A673 (cell line): ENCODE results near the gene SLC18A2. TPM values are rescaled to one million over a fixed set of nuclear protein-coding genes. Genes with fewer than 3 reads are reported as not detected.

Experiments used
- BruUV-seq: library from RNA; stranded (reverse); fragments of 400-500 nt; replicated peaks from 2 replicates; lab custom pipeline; 2021; lab: Mats Ljungman, UMichigan
- CTCF ChIA-PET: fragments of 300-600 bp; sonication (Branson Sonifier 250); formaldehyde crosslinking; loops from one replicate; lab custom pipeline; 2022; ENCODE audit warnings: antibody characterized with exemption; lab: Charles Lee
- POLR2A ChIA-PET: fragments of 300-600 bp; sonication (Branson Sonifier 250); formaldehyde crosslinking; loops from one replicate; lab custom pipeline; 2022; ENCODE audit warnings: antibody characterized with exemption; ENCODE audit not compliant: low non-redundant PET; lab: Charles Lee
- DNase-seq: peaks from one replicate; pipeline ENCODE4 v3.0.0-alpha.2; 2015; ENCODE audit warnings: low spot score
- H3K27ac ChIP-seq: fragments of 200-600 bp; sonication (generic); 2 replicates; pipeline ENCODE4 v1.5.1; 2016; ENCODE audit warnings: mixed run types, low read depth, mild to moderate bottlenecking, mixed read lengths, antibody characterized with exemption, low read length; ENCODE audit not compliant: poor library complexity, severe bottlenecking
- H3K27me3 ChIP-seq: fragments of 200-600 bp; sonication (generic); replicated peaks from 2 replicates; pipeline ENCODE4 v1.6.1; 2017; ENCODE audit warnings: mixed run types, low read depth, mild to moderate bottlenecking, mixed read lengths, antibody characterized with exemption, low read length; ENCODE audit not compliant: insufficient read depth, poor library complexity
- H3K36me3 ChIP-seq: fragments of 200-600 bp; sonication (generic); 2 replicates; pipeline ENCODE4 v1.6.1; 2016; ENCODE audit warnings: mixed run types, mild to moderate bottlenecking, mixed read lengths, antibody characterized with exemption, low read length; ENCODE audit not compliant: insufficient read depth, poor library complexity, severe bottlenecking
- H3K4me1 ChIP-seq: fragments of 200-600 bp; sonication (generic); 2 replicates; pipeline ENCODE4 v1.6.1; 2017; ENCODE audit warnings: mixed run types, mild to moderate bottlenecking, mixed read lengths, antibody characterized with exemption, low read length; ENCODE audit not compliant: insufficient read depth, poor library complexity, severe bottlenecking
- H3K4me3 ChIP-seq: fragments of 200-600 bp; sonication (generic); 2 replicates; pipeline ENCODE4 v1.5.1; 2016; ENCODE audit warnings: low read depth, mixed run types, mild to moderate bottlenecking, mixed read lengths, low read length; ENCODE audit not compliant: poor library complexity, severe bottlenecking
- H3K9me3 ChIP-seq: fragments of 200-600 bp; sonication (generic); 2 replicates; pipeline ENCODE4 v1.6.1; 2016; ENCODE audit warnings: mixed run types, low read depth, mild to moderate bottlenecking, mixed read lengths, antibody characterized with exemption, low read length; ENCODE audit not compliant: poor library complexity, severe bottlenecking
- CTCF ChIP-seq: fragments of 300-800, 200-600 bp; sonication (generic); conservative IDR thresholded peaks from 2 replicates; pipeline ENCODE4 v1.5.1; 2017; ENCODE audit warnings: low read depth, mild to moderate bottlenecking, antibody characterized with exemption, low read length, moderate library complexity, mixed read lengths
- EZH2 ChIP-seq: fragments of 200-600 bp; sonication (generic); IDR thresholded peaks from 2 replicates; pipeline ENCODE4 v1.6.1; 2017; ENCODE audit warnings: borderline replicate concordance, low read depth, mild to moderate bottlenecking, mixed read lengths, antibody characterized with exemption, low read length; ENCODE audit not compliant: poor library complexity, severe bottlenecking
- intact Hi-C: fragments of 100-400 bp; cut with micrococcal nuclease; formaldehyde crosslinking; loops from one replicate; pipeline ENCODE4 v1.10.0; 2022; ENCODE audit not compliant: unreplicated experiment
- total RNA-seq: library from RNA; stranded (reverse); gene quantifications from 2 replicates; pipeline ENCODE4 v1.2.3, GENCODE V29; 2021

The SLC18A2 gene
- total RNA-seq, 1 experiment from 2014 or later = 0.06 TPM

DNA sequence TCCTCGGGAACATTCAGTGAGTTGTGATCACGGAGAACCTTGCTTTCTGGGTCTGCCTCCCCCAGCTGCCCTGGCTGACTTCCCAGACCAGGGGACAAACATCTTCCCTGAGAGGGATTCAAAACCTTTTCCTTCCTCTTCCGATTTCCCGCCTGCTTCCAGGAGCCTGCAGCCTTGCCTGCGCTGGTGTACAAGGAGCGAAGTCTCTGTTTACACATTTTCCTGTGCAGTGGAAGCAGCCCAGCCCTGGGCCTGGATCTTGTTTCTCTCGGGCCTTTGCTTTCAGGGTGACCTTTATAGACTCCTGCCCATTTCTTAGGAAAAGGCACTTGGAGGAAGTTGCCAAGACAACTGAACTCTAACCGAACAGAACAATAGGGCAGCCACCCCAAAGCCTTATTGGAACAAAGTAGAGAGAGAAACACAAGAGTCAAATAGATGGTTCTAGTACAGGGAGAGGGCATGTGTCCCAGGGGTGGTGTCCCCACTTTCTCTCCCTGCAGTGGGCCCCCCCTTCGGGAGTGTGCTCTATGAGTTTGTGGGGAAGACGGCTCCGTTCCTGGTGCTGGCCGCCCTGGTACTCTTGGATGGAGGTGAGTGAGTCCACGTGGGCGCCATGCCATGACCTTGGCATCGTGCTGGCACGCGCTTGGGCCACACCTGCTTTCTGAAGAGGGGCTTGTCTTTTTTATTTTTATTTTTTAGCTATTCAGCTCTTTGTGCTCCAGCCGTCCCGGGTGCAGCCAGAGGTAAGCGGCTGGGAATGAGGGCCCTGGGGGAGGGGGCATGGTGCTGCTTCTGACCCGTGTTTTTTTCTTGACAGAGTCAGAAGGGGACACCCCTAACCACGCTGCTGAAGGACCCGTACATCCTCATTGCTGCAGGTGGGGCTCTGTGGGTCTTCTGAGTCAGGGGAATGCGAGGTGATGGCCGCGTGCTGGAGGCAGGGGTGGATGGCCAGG lies 14.1 kb downstream of the SLC18A2 start:
- BruUV-seq = no TSS peak
- no peak for DNase-seq

DNA sequence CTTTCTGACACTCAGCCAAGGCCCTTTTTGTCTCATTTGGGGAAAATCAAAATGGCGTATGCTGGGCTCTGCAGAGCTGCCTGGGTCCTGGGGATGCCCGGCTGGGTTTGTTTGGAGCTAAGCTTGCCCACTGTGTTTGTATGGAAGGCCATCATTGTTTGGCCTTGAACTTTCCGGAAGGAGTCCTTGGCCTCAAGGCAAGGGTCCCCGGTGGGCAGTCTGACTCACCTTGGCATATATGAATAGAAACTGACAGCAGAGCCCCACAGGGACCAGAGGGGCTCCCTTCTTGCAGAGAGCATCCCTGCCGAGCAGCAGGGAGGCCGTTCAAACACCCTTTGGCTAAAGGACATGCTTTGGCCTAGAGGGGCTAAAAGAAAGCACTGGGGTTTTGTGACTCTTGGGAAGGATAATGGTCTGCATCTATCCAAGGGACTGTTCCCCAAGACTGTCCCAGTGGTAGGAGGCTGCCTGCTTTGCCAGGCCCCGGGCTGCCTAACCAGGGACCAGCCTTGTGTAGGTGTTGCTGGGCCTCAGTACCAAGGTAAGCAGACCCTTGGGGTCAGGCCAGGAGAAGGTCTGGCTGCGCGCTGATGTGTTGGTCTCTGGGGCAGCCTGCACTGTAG lies 15.0 kb downstream of the SLC18A2 start:
- ChIA-PET POLR2A (no interaction called here), CTCF (no interaction called here)
- TF ChIP-seq EZH2 (no peak), CTCF (no peak)
- Histone ChIP-seq H3K4me3 (no peak overlapping the region), H3K4me1 (no peaks in the 10 kb centered on the region), H3K36me3 (no peaks in the 10 kb centered on the region), H3K27me3 (no peaks in the 10 kb centered on the region), H3K9me3 (no peaks in the 10 kb centered on the region), H3K27ac (no peak overlapping the region)
- intact Hi-C loops = no loop called here
- BruUV-seq = no TSS peak
- DNase-seq = no peak

More for the DNA sequence above, 14.1 kb downstream of the SLC18A2 start:
- POLR2A ChIA-PET = no interaction called here
- Histone ChIP-seq H3K4me3 (no peak overlapping the region), H3K27ac (no peak overlapping the region), H3K27me3 (peaks cover under 1% of the 10 kb centered on the region), H3K9me3 (no peaks in the 10 kb centered on the region), H3K36me3 (no peaks in the 10 kb centered on the region), H3K4me1 (no peaks in the 10 kb centered on the region)
- TF ChIP-seq EZH2 (no peak), CTCF (no peak)
- CTCF ChIA-PET = no interaction called here
- intact Hi-C loops = no loop called here

GRCh38 chr10:117256910-117257309 lies 16.0 kb downstream of the SLC18A2 start:
- no peak for DNase-seq
- BruUV-seq = no TSS peak
- H3K4me1 ChIP-seq = no peaks in the 10 kb centered on the region
- no peak for TF ChIP-seq EZH2
- no peak for TF ChIP-seq CTCF
- no peaks in the 10 kb centered on the region for H3K9me3 ChIP-seq
- H3K36me3 ChIP-seq = no peaks in the 10 kb centered on the region
- intact Hi-C loops = no loop called here
- H3K27ac ChIP-seq = no peak overlapping the region
- no peaks in the 10 kb centered on the region for H3K27me3 ChIP-seq
- H3K4me3 ChIP-seq = no peak overlapping the region
- CTCF ChIA-PET = no interaction called here
- POLR2A ChIA-PET = no interaction called here
